HepG2 (cell line): ENCODE data around the gene NCOA4. TPM values are rescaled to one million over a fixed set of nuclear protein-coding genes. Genes with fewer than 3 reads are reported as not detected.

Experiments
- ATF3 ChIP-seq: sonication (generic); formaldehyde crosslinking; IDR thresholded peaks from 2 replicates; pipeline ENCODE4 v1.4.0; 2020; ENCODE audit warnings: missing genetic modification reagents
- EEA1 ChIP-seq: sonication (generic); formaldehyde crosslinking; IDR thresholded peaks from 2 replicates; pipeline ENCODE4 v1.5.1; 2020; ENCODE audit warnings: mild to moderate bottlenecking, missing genetic modification reagents, borderline replicate concordance
- NFRKB ChIP-seq: fragments of 450-650 bp; IDR thresholded peaks from 2 replicates; pipeline ENCODE4 v1.6.1; 2017
- NR3C1 ChIP-seq: sonication (generic); formaldehyde crosslinking; IDR thresholded peaks from 2 replicates; pipeline ENCODE4 v1.4.0; 2020; ENCODE audit warnings: missing genetic modification reagents
- RBM39 ChIP-seq: fragments of 200-400 bp; formaldehyde crosslinking; IDR thresholded peaks from one replicate; pipeline ENCODE4 v1.6.1; 2018; ENCODE audit warnings: antibody characterized with exemption, mild to moderate bottlenecking, low read depth, low read length; ENCODE audit not compliant: poor library complexity, severe bottlenecking
- REPIN1 ChIP-seq: sonication (generic); formaldehyde crosslinking; IDR thresholded peaks from 2 replicates; pipeline ENCODE4 v1.8.0; 2022; ENCODE audit warnings: missing genetic modification reagents, low read depth, mild to moderate bottlenecking, borderline replicate concordance
- TGIF2 ChIP-seq: IDR thresholded peaks from 2 replicates; pipeline ENCODE4 v1.6.1; 2016; ENCODE audit warnings: control low read depth, missing compliant biosample characterization
- YEATS4 ChIP-seq: sonication (generic); formaldehyde crosslinking; IDR thresholded peaks from 2 replicates; pipeline ENCODE4 v1.4.0; 2020; ENCODE audit warnings: missing genetic modification reagents, borderline replicate concordance
- ZNF34 ChIP-seq: sonication (generic); formaldehyde crosslinking; IDR thresholded peaks from 2 replicates; pipeline ENCODE4 v1.4.0; 2020; ENCODE audit warnings: mild to moderate bottlenecking, missing genetic modification reagents, borderline replicate concordance
- ZNF367 ChIP-seq: sonication (generic); formaldehyde crosslinking; IDR thresholded peaks from 2 replicates; pipeline ENCODE4 v1.4.0; 2020; ENCODE audit warnings: missing genetic modification reagents, borderline replicate concordance
- ZNF543 ChIP-seq: sonication (generic); formaldehyde crosslinking; IDR thresholded peaks from 2 replicates; pipeline ENCODE4 v1.4.0; 2020; ENCODE audit warnings: mild to moderate bottlenecking, missing genetic modification reagents
- ZNF7 ChIP-seq: IDR thresholded peaks from 2 replicates; pipeline ENCODE4 v1.6.1; 2016; ENCODE audit warnings: missing biosample characterization, missing genetic modification reagents
- ZNF724P ChIP-seq: sonication (generic); formaldehyde crosslinking; IDR thresholded peaks from 2 replicates; pipeline ENCODE4 v1.8.0; 2022; ENCODE audit warnings: missing genetic modification reagents, borderline replicate concordance
- ZNF772 ChIP-seq: sonication (generic); formaldehyde crosslinking; IDR thresholded peaks from 2 replicates; pipeline ENCODE4 v1.5.0; 2020; ENCODE audit warnings: mild to moderate bottlenecking, missing genetic modification reagents
- ZNF883 ChIP-seq: sonication (generic); formaldehyde crosslinking; IDR thresholded peaks from 2 replicates; pipeline ENCODE4 v1.5.1; 2020; ENCODE audit warnings: mild to moderate bottlenecking, missing genetic modification reagents; ENCODE audit errors: not compliant biosample characterization
- ZNF891 ChIP-seq: sonication (generic); formaldehyde crosslinking; IDR thresholded peaks from 2 replicates; pipeline ENCODE4 v1.5.0; 2020; ENCODE audit warnings: mild to moderate bottlenecking, missing genetic modification reagents
- polyA plus RNA-seq, 8 experiments: library from polyadenylated mRNA; depleted of rRNA in 3 of 8; stranded (reverse) in 7 of 8; unstranded in 1 of 8; fragments of >200 nt; fragmentation: Illumina TruSeq in 4 of 8; extraction: Trizol in 4 of 8; gene quantifications; 2 replicates each; pipeline versions ENCODE4 v1.2.1 to v1.2.3, GENCODE V29; 2011 to 2016; ENCODE audit warnings: low read depth in 4 of 8, missing spikeins in 1 of 8, mixed read lengths in 1 of 8; ENCODE audit not compliant: insufficient read depth in 1 of 8
- total RNA-seq, 5 experiments: library from RNA; depleted of rRNA; stranded (reverse); fragments of >200 nt; fragmentation: Illumina TruSeq; extraction: Trizol; gene quantifications; 2 replicates each; pipeline ENCODE4 v1.2.3, GENCODE V29; 2016; ENCODE audit warnings: low read depth in 1 of 5
- TF ChIP-seq, protein P1 (sequence below): sonication (generic); formaldehyde crosslinking; IDR thresholded peaks from 2 replicates; pipeline ENCODE4 v1.9.0; 2022; ENCODE audit warnings: low read depth, missing genetic modification reagents
- TF ChIP-seq, protein P2 (sequence below): sonication (generic); formaldehyde crosslinking; IDR thresholded peaks from 2 replicates; pipeline ENCODE4 v1.4.0; 2020; ENCODE audit warnings: missing genetic modification reagents

NCOA4 gene
- total and polyA plus RNA-seq, 2 of the 13 experiments (the other 11 are each of a cell fraction or from before 2014, with no cell fraction given): 306 to 400 TPM

DNA sequence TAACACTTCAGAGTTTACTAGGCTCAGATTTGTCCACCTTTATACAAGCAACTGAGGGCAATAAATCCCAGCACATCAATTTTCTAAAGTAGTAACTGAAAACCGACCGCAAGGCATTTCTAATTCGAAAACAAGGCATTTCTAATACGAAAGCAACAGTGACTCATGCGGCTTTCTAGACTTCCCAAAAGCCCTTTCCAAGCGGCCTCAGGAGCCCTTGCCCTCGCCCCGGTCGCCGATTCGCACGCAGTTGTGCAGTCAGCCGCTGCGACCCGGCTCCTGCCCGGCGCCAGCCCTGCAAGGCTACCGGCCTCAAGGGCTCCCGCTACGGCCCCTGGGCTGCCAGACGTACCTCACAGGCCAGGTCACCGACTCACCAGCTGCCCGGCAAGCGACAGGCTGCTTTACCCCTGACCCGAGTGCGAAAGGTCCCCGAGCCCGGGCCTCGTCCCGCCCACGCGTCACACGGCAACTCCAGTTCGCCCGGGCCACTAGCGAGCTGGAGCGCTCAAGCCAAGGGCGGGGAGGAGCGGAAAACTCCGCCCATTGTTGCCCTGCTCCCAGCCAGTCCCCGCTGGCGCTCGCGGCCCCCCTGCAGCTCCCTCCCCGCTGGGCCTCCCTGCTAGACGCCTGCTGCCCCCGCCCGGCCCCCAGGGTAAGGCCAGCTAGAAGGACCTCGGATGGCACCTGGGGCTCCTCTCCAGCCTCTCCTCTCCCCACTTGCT, 7.3 kb downstream of the NCOA4 start (continued):
- TF ChIP-seq RBM39 (no peak), ATF3 (CRISPR knock-in tag) (0 out of 2 replicates have a peak, but pooled peaks have one; percentile 49), NFRKB (no peak), NR3C1 (CRISPR knock-in tag) (no peak), ZNF891 (CRISPR knock-in tag) (peak; percentile 95), TGIF2 (CRISPR knock-in tag) (peak; percentile 84), ZNF367 (CRISPR knock-in tag) (peak; percentile 83; the same call in 1 of the 2 replicates), ZNF34 (CRISPR knock-in tag) (no peak), ZNF772 (CRISPR knock-in tag) (peak; percentile 68; the same call in 1 of the 2 replicates), ZNF724P (CRISPR knock-in tag) (peak; percentile 91; the same call in 1 of the 2 replicates), ZNF883 (peak; percentile 77), REPIN1 (CRISPR knock-in tag) (peak; percentile 93), ZNF7 (no peak), ZNF543 (CRISPR knock-in tag) (0 out of 2 replicates have a peak, but pooled peaks have one; percentile 34), EEA1 (CRISPR knock-in tag) (peak; percentile 91; the same call in 1 of the 2 replicates), YEATS4 (CRISPR knock-in tag) (peak; percentile 70)
- TF ChIP-seq, protein P1, sequence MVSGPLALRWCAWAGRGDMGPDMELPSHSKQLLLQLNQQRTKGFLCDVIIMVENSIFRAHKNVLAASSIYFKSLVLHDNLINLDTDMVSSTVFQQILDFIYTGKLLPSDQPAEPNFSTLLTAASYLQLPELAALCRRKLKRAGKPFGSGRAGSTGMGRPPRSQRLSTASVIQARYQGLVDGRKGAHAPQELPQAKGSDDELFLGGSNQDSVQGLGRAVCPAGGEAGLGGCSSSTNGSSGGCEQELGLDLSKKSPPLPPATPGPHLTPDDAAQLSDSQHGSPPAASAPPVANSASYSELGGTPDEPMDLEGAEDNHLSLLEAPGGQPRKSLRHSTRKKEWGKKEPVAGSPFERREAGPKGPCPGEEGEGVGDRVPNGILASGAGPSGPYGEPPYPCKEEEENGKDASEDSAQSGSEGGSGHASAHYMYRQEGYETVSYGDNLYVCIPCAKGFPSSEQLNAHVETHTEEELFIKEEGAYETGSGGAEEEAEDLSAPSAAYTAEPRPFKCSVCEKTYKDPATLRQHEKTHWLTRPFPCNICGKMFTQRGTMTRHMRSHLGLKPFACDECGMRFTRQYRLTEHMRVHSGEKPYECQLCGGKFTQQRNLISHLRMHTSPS: peak; percentile 73; the same call in 1 of the 2 replicates
- TF ChIP-seq, protein P2, sequence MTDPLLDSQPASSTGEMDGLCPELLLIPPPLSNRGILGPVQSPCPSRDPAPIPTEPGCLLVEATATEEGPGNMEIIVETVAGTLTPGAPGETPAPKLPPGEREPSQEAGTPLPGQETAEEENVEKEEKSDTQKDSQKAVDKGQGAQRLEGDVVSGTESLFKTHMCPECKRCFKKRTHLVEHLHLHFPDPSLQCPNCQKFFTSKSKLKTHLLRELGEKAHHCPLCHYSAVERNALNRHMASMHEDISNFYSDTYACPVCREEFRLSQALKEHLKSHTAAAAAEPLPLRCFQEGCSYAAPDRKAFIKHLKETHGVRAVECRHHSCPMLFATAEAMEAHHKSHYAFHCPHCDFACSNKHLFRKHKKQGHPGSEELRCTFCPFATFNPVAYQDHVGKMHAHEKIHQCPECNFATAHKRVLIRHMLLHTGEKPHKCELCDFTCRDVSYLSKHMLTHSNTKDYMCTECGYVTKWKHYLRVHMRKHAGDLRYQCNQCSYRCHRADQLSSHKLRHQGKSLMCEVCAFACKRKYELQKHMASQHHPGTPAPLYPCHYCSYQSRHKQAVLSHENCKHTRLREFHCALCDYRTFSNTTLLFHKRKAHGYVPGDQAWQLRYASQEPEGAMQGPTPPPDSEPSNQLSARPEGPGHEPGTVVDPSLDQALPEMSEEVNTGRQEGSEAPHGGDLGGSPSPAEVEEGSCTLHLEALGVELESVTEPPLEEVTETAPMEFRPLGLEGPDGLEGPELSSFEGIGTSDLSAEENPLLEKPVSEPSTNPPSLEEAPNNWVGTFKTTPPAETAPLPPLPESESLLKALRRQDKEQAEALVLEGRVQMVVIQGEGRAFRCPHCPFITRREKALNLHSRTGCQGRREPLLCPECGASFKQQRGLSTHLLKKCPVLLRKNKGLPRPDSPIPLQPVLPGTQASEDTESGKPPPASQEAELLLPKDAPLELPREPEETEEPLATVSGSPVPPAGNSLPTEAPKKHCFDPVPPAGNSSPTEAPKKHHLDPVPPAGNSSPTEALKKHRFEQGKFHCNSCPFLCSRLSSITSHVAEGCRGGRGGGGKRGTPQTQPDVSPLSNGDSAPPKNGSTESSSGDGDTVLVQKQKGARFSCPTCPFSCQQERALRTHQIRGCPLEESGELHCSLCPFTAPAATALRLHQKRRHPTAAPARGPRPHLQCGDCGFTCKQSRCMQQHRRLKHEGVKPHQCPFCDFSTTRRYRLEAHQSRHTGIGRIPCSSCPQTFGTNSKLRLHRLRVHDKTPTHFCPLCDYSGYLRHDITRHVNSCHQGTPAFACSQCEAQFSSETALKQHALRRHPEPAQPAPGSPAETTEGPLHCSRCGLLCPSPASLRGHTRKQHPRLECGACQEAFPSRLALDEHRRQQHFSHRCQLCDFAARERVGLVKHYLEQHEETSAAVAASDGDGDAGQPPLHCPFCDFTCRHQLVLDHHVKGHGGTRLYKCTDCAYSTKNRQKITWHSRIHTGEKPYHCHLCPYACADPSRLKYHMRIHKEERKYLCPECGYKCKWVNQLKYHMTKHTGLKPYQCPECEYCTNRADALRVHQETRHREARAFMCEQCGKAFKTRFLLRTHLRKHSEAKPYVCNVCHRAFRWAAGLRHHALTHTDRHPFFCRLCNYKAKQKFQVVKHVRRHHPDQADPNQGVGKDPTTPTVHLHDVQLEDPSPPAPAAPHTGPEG (CRISPR knock-in tag): peak; percentile 74
